ENCODE results near the gene ADCY6.

ADCY6 gene

DNA sequence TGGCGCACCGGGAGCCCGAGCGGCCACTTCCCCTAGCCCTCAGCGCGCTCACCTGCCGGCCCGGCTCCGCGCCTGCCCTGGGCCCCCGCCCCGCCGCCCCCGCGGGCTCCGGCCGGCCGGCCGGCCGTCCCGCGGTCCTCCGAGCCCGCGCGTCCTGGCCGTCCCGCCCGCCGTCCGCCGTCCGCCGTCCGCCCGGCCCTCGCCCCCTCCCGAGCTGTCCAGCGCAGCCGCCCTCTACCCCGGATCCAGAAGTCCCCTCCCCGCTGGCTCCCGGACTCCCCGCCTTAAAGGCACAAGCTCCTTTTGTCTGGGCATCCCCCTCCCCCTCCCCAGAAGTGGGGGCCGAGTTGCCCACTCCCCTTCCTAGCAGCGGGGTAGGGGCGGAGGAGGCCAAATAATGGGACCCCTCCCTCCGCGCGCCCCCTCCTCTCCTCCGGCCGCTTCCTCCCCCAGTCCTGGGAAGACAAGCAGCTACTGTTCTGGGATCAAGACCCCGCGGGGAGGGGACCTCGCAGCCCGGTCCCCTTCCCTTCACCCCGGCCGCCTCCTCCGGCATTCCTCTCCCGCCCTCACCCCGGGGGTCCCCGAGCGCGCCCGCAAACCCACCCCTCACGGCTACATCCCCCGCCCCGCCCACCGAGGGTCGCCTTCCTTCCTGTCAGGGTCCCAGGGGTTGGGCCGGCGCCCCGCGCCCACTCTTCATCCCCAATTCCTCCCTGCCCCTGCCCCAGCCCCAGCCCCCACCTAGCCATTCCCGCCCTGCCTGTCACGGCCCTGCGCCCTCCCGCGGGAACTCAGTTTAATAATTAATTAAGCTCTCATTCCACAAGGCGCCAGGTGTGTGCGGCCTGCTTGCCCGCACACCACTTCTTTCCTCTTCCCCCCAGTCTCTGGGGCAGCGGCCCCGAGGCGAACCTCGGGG lies at the start of gene ADCY6:
ADCY6 (minus strand) TSS at position 236 of the 922 bp plus-strand sequence. CDS start 5,655 bp downstream, outside the sequence.
- peak; percentile 99 for TF ChIP-seq ZBTB7A (IDR thresholded peaks at IDR 0.05; ENCODE audit: low read depth)
- TF ChIP-seq NFIC (IDR thresholded peaks at IDR 0.05), result 0 out of 2 replicates have a peak, but pooled peaks have one; percentile 40
- TF ChIP-seq FOXM1 (IDR thresholded peaks at IDR 0.05; ENCODE audit: borderline replicate concordance, low read depth), result no peak
- TF ChIP-seq CREB1 (IDR thresholded peaks at IDR 0.05; ENCODE audit: low read depth), result no peak
- 0 out of 2 replicates have a peak, but pooled peaks have one; percentile 29 for TF ChIP-seq EGR1 (IDR thresholded peaks at IDR 0.05)
- 0 out of 2 replicates have a peak, but pooled peaks have one; percentile 23 for TF ChIP-seq YY1 (IDR thresholded peaks at IDR 0.05; ENCODE audit: low read depth)
- no peak for TF ChIP-seq CEBPB (IDR thresholded peaks at IDR 0.05)
- TF ChIP-seq TEAD4 (IDR thresholded peaks at IDR 0.05), result no peak; the same call in none of the 2 replicates
- peak; percentile 86; the same call in 1 of the 2 replicates for TF ChIP-seq TAF1 (IDR thresholded peaks at IDR 0.05; ENCODE audit: low read depth)
- no peak for TF ChIP-seq RAD21 (IDR thresholded peaks at IDR 0.05; ENCODE audit: low read depth)
- TF ChIP-seq EP300 (IDR thresholded peaks at IDR 0.05; ENCODE audit: borderline replicate concordance), result 0 out of 2 replicates have a peak, but pooled peaks have one; percentile 20
- TF ChIP-seq REST (IDR thresholded peaks at IDR 0.05; ENCODE audit: low read depth), result 0 out of 2 replicates have a peak, but pooled peaks have one; percentile 20
- TF ChIP-seq, protein P1, sequence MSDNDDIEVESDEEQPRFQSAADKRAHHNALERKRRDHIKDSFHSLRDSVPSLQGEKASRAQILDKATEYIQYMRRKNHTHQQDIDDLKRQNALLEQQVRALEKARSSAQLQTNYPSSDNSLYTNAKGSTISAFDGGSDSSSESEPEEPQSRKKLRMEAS (IDR thresholded peaks at IDR 0.05), result peak; percentile 49; the same call in 1 of the 2 replicates
- peak; percentile 63 for TF ChIP-seq TCF12 (IDR thresholded peaks at IDR 0.05; ENCODE audit: low read depth)
- TF ChIP-seq USF1 (IDR thresholded peaks at IDR 0.05), result no peak

DNA sequence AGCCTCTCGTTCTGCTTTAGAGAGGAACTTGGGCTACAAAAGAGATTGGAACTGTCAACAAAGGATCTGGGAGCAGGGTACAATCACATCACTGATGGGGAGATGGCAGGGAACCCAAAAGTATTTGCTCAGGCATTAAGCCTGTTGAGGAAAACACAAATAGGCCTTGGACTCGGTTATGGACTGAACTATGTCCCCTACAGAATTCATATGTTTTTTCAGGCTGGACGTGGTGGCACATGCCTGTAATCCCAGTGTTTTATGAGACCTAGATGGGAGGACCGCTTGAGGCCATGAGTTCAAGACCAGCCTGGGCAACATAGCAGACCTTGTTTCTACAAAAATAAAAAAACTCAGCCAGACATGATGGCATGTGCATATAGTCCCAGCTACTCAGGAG lies 49.2 kb upstream of the ADCY6 start:
- no peak for TF ChIP-seq CREB1 (IDR thresholded peaks at IDR 0.05; ENCODE audit: low read depth)
- TF ChIP-seq TAF1 (IDR thresholded peaks at IDR 0.05; ENCODE audit: low read depth), result no peak
- no peak for TF ChIP-seq FOXM1 (IDR thresholded peaks at IDR 0.05; ENCODE audit: borderline replicate concordance, low read depth)
- no peak for TF ChIP-seq CEBPB (IDR thresholded peaks at IDR 0.05)
- TF ChIP-seq ZBTB7A (IDR thresholded peaks at IDR 0.05; ENCODE audit: low read depth), result no peak
- no peak for TF ChIP-seq YY1 (IDR thresholded peaks at IDR 0.05; ENCODE audit: low read depth)
- no peak for TF ChIP-seq TEAD4 (IDR thresholded peaks at IDR 0.05)
- no peak for TF ChIP-seq NFIC (IDR thresholded peaks at IDR 0.05)
- TF ChIP-seq, protein P1 (IDR thresholded peaks at IDR 0.05), result no peak
- no peak for TF ChIP-seq TCF12 (IDR thresholded peaks at IDR 0.05; ENCODE audit: low read depth)
- no peak for TF ChIP-seq EGR1 (IDR thresholded peaks at IDR 0.05)
- no peak for TF ChIP-seq REST (IDR thresholded peaks at IDR 0.05; ENCODE audit: low read depth)
- no peak for TF ChIP-seq EP300 (IDR thresholded peaks at IDR 0.05; ENCODE audit: borderline replicate concordance)
- TF ChIP-seq USF1 (IDR thresholded peaks at IDR 0.05), result no peak
- TF ChIP-seq RAD21 (IDR thresholded peaks at IDR 0.05; ENCODE audit: low read depth), result no peak

DNA sequence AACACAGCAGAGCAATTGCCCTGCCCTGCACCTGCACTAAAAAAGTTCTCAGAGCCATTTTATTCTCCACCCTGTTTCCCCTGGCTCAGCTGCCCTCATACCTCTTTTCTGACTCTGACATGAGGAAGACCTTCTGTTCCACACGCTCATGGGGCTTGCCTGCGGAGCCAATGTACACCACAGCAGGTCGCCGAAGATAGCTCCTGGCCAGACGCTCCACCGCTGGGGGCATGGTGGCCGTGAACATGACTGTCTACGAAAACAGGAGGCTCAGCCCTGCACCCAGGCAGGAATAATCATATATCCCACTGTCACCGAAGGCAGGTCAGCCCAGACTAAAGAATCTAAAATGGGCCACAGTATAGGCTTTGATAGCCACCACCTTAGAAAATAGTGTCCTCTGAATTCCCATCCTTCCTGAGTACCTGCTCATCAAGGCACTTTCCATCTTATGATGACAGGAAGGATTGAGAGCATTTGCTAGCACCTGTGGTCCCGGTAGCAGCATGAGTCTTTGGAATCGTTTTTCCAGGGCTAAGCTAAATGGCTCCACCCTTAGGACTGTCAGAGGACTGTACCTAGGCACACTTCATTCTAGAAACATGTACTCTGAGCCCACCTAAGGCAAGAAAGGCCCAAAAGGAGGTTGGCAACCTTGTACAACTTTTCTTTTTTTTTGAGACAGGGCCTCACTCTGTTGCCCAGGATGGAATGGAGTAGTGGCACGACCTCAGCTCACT lies 43.6 kb upstream of the ADCY6 start:
- no peak for TF ChIP-seq REST (IDR thresholded peaks at IDR 0.05; ENCODE audit: low read depth)
- TF ChIP-seq EP300 (IDR thresholded peaks at IDR 0.05; ENCODE audit: borderline replicate concordance), result no peak
- TF ChIP-seq TAF1 (IDR thresholded peaks at IDR 0.05; ENCODE audit: low read depth), result no peak
- no peak for TF ChIP-seq FOXM1 (IDR thresholded peaks at IDR 0.05; ENCODE audit: borderline replicate concordance, low read depth)
